ENCODE data around the gene PMP22.

PMP22 gene

GRCh38 chr17:15239491-15239890 is 25.6 kb downstream of the PMP22 start:
- no peak overlapping the region for H3K18ac ChIP-seq (ENCODE audit: low read length)
- no peaks in the 10 kb centered on the region for H3K36me3 ChIP-seq (replicated peaks in 1 of 2; ENCODE audit: control insufficient read depth in 2 of 2, insufficient read depth in 2 of 2, low read length in 2 of 2)
- H3K14ac ChIP-seq (ENCODE audit: low read length), result no peak overlapping the region
- H4K91ac ChIP-seq (ENCODE audit: low read depth, low read length, poor library complexity), result no peak overlapping the region
- no peak overlapping the region for H3K4ac ChIP-seq (ENCODE audit: low read length)
- no peaks in the 10 kb centered on the region for H3K79me1 ChIP-seq (ENCODE audit: low read depth, low read length)
- no peak overlapping the region for H3K4me3 ChIP-seq (ENCODE audit: low read length in 2 of 2)
- no peak overlapping the region for H2BK12ac ChIP-seq (ENCODE audit: low read length)
- H2AFZ ChIP-seq (ENCODE audit: low read length), result no peak overlapping the region
- H2BK5ac ChIP-seq (ENCODE audit: low read length), result no peak overlapping the region
- no peaks in the 10 kb centered on the region for H3K27me3 ChIP-seq (ENCODE audit: control insufficient read depth in 3 of 3, insufficient read depth in 3 of 3, low read depth in 1 of 3, low read length in 3 of 3)
- no peak overlapping the region for H2BK15ac ChIP-seq (ENCODE audit: low read length)
- H3K27ac ChIP-seq (replicated peaks; ENCODE audit: low read length), result no peak overlapping the region
- H3K9me3 ChIP-seq (replicated peaks in 1 of 2; ENCODE audit: control insufficient read depth in 2 of 2, insufficient read depth in 1 of 2, low read depth in 1 of 2, low read length in 2 of 2), result no peaks in the 10 kb centered on the region
- no peak overlapping the region for H3K9ac ChIP-seq (ENCODE audit: low read depth, low read length, poor library complexity)
- H3K23ac ChIP-seq (ENCODE audit: low read depth, low read length, poor library complexity), result no peak overlapping the region
- no peak overlapping the region for H4K8ac ChIP-seq (ENCODE audit: low read depth, low read length)
- no CpG with 5 or more reads among the region's 3 CpGs for WGBS, 2 donors (ENCODE audit: extremely low coverage in 2 of 2, insufficient read length in 2 of 2, insufficient replicate concordance in 1 of 2)
- DNase-seq (ENCODE audit: low spot score), result no peak
- H3K4me2 ChIP-seq (ENCODE audit: insufficient read depth, low read length, poor library complexity, severe bottlenecking), result no peak overlapping the region
- no peak overlapping the region for H2AK5ac ChIP-seq (ENCODE audit: low read depth, low read length)
- no peaks in the 10 kb centered on the region for H3K4me1 ChIP-seq (ENCODE audit: control insufficient read depth in 2 of 2, insufficient read depth in 1 of 2, low read depth in 1 of 2, low read length in 2 of 2)
- no peak overlapping the region for H2BK120ac ChIP-seq (ENCODE audit: low read depth, low read length)

GRCh38 chr17:15238676-15239422 is 26.3 kb downstream of the PMP22 start:
- Histone ChIP-seq H2AFZ (ENCODE audit: low read length) (no peak overlapping the region), H2BK15ac (ENCODE audit: low read length) (no peak overlapping the region), H3K4me1 (ENCODE audit: control insufficient read depth in 2 of 2, insufficient read depth in 1 of 2, low read depth in 1 of 2, low read length in 2 of 2) (no peaks in the 10 kb centered on the region), H2AK5ac (ENCODE audit: low read depth, low read length) (no peak overlapping the region), H3K23ac (ENCODE audit: low read depth, low read length, poor library complexity) (no peak overlapping the region), H3K27ac (replicated peaks; ENCODE audit: low read length) (no peak overlapping the region), H2BK120ac (ENCODE audit: low read depth, low read length) (no peak overlapping the region), H3K36me3 (replicated peaks in 1 of 2; ENCODE audit: control insufficient read depth in 2 of 2, insufficient read depth in 2 of 2, low read length in 2 of 2) (no peaks in the 10 kb centered on the region), H3K18ac (ENCODE audit: low read length) (no peak overlapping the region), H4K8ac (ENCODE audit: low read depth, low read length) (no peak overlapping the region), H3K9me3 (replicated peaks in 1 of 2; ENCODE audit: control insufficient read depth in 2 of 2, insufficient read depth in 1 of 2, low read depth in 1 of 2, low read length in 2 of 2) (no peaks in the 10 kb centered on the region), H2BK5ac (ENCODE audit: low read length) (no peak overlapping the region), H2BK12ac (ENCODE audit: low read length) (no peak overlapping the region), H3K79me1 (ENCODE audit: low read depth, low read length) (no peaks in the 10 kb centered on the region), H3K9ac (ENCODE audit: low read depth, low read length, poor library complexity) (no peak overlapping the region), H3K4me2 (ENCODE audit: insufficient read depth, low read length, poor library complexity, severe bottlenecking) (no peak overlapping the region), H3K4ac (ENCODE audit: low read length) (no peak overlapping the region), H3K4me3 (ENCODE audit: low read length in 2 of 2) (no peak overlapping the region), H3K14ac (ENCODE audit: low read length) (no peak overlapping the region), H3K27me3 (ENCODE audit: control insufficient read depth in 3 of 3, insufficient read depth in 3 of 3, low read depth in 1 of 3, low read length in 3 of 3) (no peaks in the 10 kb centered on the region), H4K91ac (ENCODE audit: low read depth, low read length, poor library complexity) (no peak overlapping the region)
- WGBS, 2 donors (ENCODE audit: extremely low coverage in 2 of 2, insufficient read length in 2 of 2, insufficient replicate concordance in 1 of 2), result no CpG with 5 or more reads among the region's 3 CpGs
- no peak for DNase-seq (ENCODE audit: low spot score)

- Histone ChIP-seq H4K91ac (ENCODE audit: low read depth, low read length, poor library complexity) (no peak overlapping the region), H2BK15ac (ENCODE audit: low read length) (no peak overlapping the region), H2AFZ (ENCODE audit: low read length) (no peak overlapping the region), H3K14ac (ENCODE audit: low read length) (no peak overlapping the region), H3K4me3 (ENCODE audit: low read length in 2 of 2) (no peak overlapping the region), H4K8ac (ENCODE audit: low read depth, low read length) (no peak overlapping the region), H3K36me3 (replicated peaks in 1 of 2; ENCODE audit: control insufficient read depth in 2 of 2, insufficient read depth in 2 of 2, low read length in 2 of 2) (no peaks in the 10 kb centered on the region), H3K79me1 (ENCODE audit: low read depth, low read length) (no peaks in the 10 kb centered on the region), H3K27ac (replicated peaks; ENCODE audit: low read length) (no peak overlapping the region), H3K4me1 (ENCODE audit: control insufficient read depth in 2 of 2, insufficient read depth in 1 of 2, low read depth in 1 of 2, low read length in 2 of 2) (no peaks in the 10 kb centered on the region), H3K27me3 (ENCODE audit: control insufficient read depth in 3 of 3, insufficient read depth in 3 of 3, low read depth in 1 of 3, low read length in 3 of 3) (no peaks in the 10 kb centered on the region), H3K4me2 (ENCODE audit: insufficient read depth, low read length, poor library complexity, severe bottlenecking) (no peak overlapping the region), H2BK5ac (ENCODE audit: low read length) (no peak overlapping the region), H3K4ac (ENCODE audit: low read length) (no peak overlapping the region), H3K18ac (ENCODE audit: low read length) (no peak overlapping the region), H2BK120ac (ENCODE audit: low read depth, low read length) (no peak overlapping the region), H2BK12ac (ENCODE audit: low read length) (no peak overlapping the region), H3K9ac (ENCODE audit: low read depth, low read length, poor library complexity) (no peak overlapping the region), H3K9me3 (replicated peaks in 1 of 2; ENCODE audit: control insufficient read depth in 2 of 2, insufficient read depth in 1 of 2, low read depth in 1 of 2, low read length in 2 of 2) (no peaks in the 10 kb centered on the region), H3K23ac (ENCODE audit: low read depth, low read length, poor library complexity) (no peak overlapping the region), H2AK5ac (ENCODE audit: low read depth, low read length) (no peak overlapping the region)
- DNase-seq (ENCODE audit: low spot score), result no peak
- WGBS, 2 donors (ENCODE audit: extremely low coverage in 2 of 2, insufficient read length in 2 of 2, insufficient replicate concordance in 1 of 2), result no CpG with 5 or more reads among the region's 2 CpGs
Measured at GRCh38 chr17:15238057-15238456, 27.1 kb downstream of the PMP22 start.

- Histone ChIP-seq H2BK15ac (ENCODE audit: low read length) (no peak overlapping the region), H4K91ac (ENCODE audit: low read depth, low read length, poor library complexity) (no peak overlapping the region), H3K79me1 (ENCODE audit: low read depth, low read length) (no peaks in the 10 kb centered on the region), H3K27me3 (ENCODE audit: control insufficient read depth in 3 of 3, insufficient read depth in 3 of 3, low read depth in 1 of 3, low read length in 3 of 3) (no peaks in the 10 kb centered on the region), H2AFZ (ENCODE audit: low read length) (no peak overlapping the region), H3K23ac (ENCODE audit: low read depth, low read length, poor library complexity) (no peak overlapping the region), H3K4ac (ENCODE audit: low read length) (no peak overlapping the region), H3K9ac (ENCODE audit: low read depth, low read length, poor library complexity) (no peak overlapping the region), H2BK12ac (ENCODE audit: low read length) (no peak overlapping the region), H2AK5ac (ENCODE audit: low read depth, low read length) (no peak overlapping the region), H3K9me3 (replicated peaks in 1 of 2; ENCODE audit: control insufficient read depth in 2 of 2, insufficient read depth in 1 of 2, low read depth in 1 of 2, low read length in 2 of 2) (no peaks in the 10 kb centered on the region), H4K8ac (ENCODE audit: low read depth, low read length) (no peak overlapping the region), H3K14ac (ENCODE audit: low read length) (no peak overlapping the region), H3K36me3 (replicated peaks in 1 of 2; ENCODE audit: control insufficient read depth in 2 of 2, insufficient read depth in 2 of 2, low read length in 2 of 2) (no peaks in the 10 kb centered on the region), H3K27ac (replicated peaks; ENCODE audit: low read length) (no peak overlapping the region), H3K4me3 (ENCODE audit: low read length in 2 of 2) (no peak overlapping the region), H3K18ac (ENCODE audit: low read length) (no peak overlapping the region), H2BK5ac (ENCODE audit: low read length) (no peak overlapping the region), H3K4me1 (ENCODE audit: control insufficient read depth in 2 of 2, insufficient read depth in 1 of 2, low read depth in 1 of 2, low read length in 2 of 2) (no peaks in the 10 kb centered on the region), H3K4me2 (ENCODE audit: insufficient read depth, low read length, poor library complexity, severe bottlenecking) (no peak overlapping the region), H2BK120ac (ENCODE audit: low read depth, low read length) (no peak overlapping the region)
- WGBS, 2 donors (ENCODE audit: extremely low coverage in 2 of 2, insufficient read length in 2 of 2, insufficient replicate concordance in 1 of 2), result no CpG with 5 or more reads among the region's 2 CpGs
- no peak for DNase-seq (ENCODE audit: low spot score)
Measured at GRCh38 chr17:15237106-15237425, 28.1 kb downstream of the PMP22 start.

All from neuronal stem cell (in vitro differentiated cells).